C4-2B (cell line): ENCODE results near the gene ANKRD44.

Source experiments
- CTCF ChIP-seq: fragments of 450-650 bp; conservative IDR thresholded peaks from 2 replicates; pipeline ENCODE4 v1.5.1; 2017; ENCODE audit warnings: mild to moderate bottlenecking
- ZFX ChIP-seq: fragments of 450-650 bp; IDR thresholded peaks from 2 replicates; pipeline ENCODE4 v1.6.1; 2017

- no peak for TF ChIP-seq CTCF
- TF ChIP-seq ZFX = no peak
These were observed 69.0 kb downstream of the ANKRD44 start for GRCh38 chr2:197241596-197241995.
